Measurements from ENCODE around the gene CELSR2. TPM values are rescaled to one million over a fixed set of nuclear protein-coding genes. Genes with fewer than 3 reads are reported as not detected.

CELSR2 gene
- total and polyA plus RNA-seq, 10 donors: 0.20 to 2.9 (median 1.1) TPM

DNA sequence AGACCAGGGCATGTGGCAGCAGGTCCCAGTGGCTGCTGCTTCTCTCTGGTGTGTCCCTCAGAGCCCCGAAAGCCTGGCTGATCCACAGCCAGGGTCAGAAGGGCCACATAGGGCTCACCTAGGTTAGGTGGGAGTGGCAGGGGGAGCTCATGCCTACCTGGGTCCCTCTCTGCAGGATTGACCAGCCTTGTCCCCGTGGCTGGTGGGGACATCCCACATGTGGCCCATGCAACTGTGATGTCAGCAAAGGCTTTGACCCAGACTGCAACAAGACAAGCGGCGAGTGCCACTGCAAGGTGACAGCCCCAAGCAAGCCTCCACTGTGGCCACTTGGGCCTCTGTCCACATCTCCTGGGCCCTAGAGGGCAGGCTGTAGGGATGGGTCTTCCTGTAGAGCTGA is 15.7 kb downstream of the CELSR2 start:
- peaks cover 0 to 11% (median 7%) of the 10 kb centered on the region in 6 donors for H3K4me1 ChIP-seq
- no peaks in the 10 kb centered on the region for H3K9me3 ChIP-seq
- peaks cover 0 to 10% (median 0%) of the 10 kb centered on the region in 7 donors for H3K27me3 ChIP-seq (replicated peaks in 1 of 7)
- intact Hi-C loops (cut with DNase I; ENCODE audit: low total_unique reads): no loop called here
- H3K36me3 ChIP-seq: no peaks in the 10 kb centered on the region
- no peak overlapping the region for H3K4me3 ChIP-seq
- no peak for DNase-seq
- TF ChIP-seq POLR2A (IDR thresholded peaks at IDR 0.05) (no peak), POLR2AphosphoS5 (IDR thresholded peaks at IDR 0.05) (no peak)
- TF ChIP-seq, protein P1, sequence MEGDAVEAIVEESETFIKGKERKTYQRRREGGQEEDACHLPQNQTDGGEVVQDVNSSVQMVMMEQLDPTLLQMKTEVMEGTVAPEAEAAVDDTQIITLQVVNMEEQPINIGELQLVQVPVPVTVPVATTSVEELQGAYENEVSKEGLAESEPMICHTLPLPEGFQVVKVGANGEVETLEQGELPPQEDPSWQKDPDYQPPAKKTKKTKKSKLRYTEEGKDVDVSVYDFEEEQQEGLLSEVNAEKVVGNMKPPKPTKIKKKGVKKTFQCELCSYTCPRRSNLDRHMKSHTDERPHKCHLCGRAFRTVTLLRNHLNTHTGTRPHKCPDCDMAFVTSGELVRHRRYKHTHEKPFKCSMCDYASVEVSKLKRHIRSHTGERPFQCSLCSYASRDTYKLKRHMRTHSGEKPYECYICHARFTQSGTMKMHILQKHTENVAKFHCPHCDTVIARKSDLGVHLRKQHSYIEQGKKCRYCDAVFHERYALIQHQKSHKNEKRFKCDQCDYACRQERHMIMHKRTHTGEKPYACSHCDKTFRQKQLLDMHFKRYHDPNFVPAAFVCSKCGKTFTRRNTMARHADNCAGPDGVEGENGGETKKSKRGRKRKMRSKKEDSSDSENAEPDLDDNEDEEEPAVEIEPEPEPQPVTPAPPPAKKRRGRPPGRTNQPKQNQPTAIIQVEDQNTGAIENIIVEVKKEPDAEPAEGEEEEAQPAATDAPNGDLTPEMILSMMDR (IDR thresholded peaks at IDR 0.05 in 8 of 11, conservative IDR thresholded peaks at IDR 0.05 in 3 of 11): no peak
- H3K27ac ChIP-seq: no peak overlapping the region
- WGBS, 5 donors: 86 to 93% (median 90%) methylated on average over 2 to 4 of the region's 4 CpGs

GRCh38 chr1:109265741-109266330 is 16.5 kb downstream of the CELSR2 start:
- no peaks in the 10 kb centered on the region for H3K36me3 ChIP-seq
- peak; percentile 71 for DNase-seq

DNA sequence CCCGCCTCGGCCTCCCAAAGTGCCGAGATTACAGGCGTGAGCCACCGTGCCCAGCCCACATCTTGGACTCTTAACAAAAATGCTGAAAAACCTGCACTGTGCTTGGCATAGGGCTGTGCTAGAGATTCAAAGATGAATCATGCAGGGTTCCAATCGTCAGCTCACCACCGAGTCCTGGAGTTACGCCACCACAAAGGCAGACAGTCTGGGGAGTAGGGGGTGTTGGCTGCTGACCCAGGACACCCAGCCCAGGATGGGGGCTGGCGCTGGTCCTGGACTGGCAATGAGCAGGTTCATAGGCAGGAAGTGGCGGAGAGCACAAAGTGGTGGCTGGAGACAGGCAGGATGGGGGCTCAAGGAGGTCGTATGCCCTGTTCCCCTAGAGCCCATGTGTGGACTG is 17.6 kb downstream of the CELSR2 start:
- Histone ChIP-seq H3K4me3 (no peak overlapping the region), H3K27ac (no peak overlapping the region), H3K4me1 (peaks cover 0 to 11% (median 7%) of the 10 kb centered on the region in 6 donors), H3K36me3 (no peaks in the 10 kb centered on the region), H3K27me3 (replicated peaks in 1 of 7) (peaks cover 0 to 10% (median 0%) of the 10 kb centered on the region in 7 donors), H3K9me3 (no peaks in the 10 kb centered on the region)
- 75 to 85% (median 81%) methylated on average over 11 of the region's 11 CpGs for WGBS, 5 donors
- DNase-seq: no peak
- TF ChIP-seq POLR2A (IDR thresholded peaks at IDR 0.05) (no peak), POLR2AphosphoS5 (IDR thresholded peaks at IDR 0.05) (no peak)
- TF ChIP-seq, protein P1 (IDR thresholded peaks at IDR 0.05 in 8 of 11, conservative IDR thresholded peaks at IDR 0.05 in 3 of 11): no peak
- intact Hi-C loops (cut with DNase I; ENCODE audit: low total_unique reads): no loop called here

More at GRCh38 chr1:109265741-109266330, 16.5 kb downstream of the CELSR2 start:
- Histone ChIP-seq H3K27ac (no peak overlapping the region), H3K27me3 (replicated peaks in 1 of 7) (peaks cover 0 to 10% (median 0%) of the 10 kb centered on the region in 7 donors), H3K4me3 (no peak overlapping the region), H3K9me3 (no peaks in the 10 kb centered on the region), H3K4me1 (peaks cover 0 to 11% (median 7%) of the 10 kb centered on the region in 6 donors)
- intact Hi-C loops (cut with DNase I; ENCODE audit: low total_unique reads): no loop called here
- TF ChIP-seq, protein P1 (IDR thresholded peaks at IDR 0.05 in 8 of 11, conservative IDR thresholded peaks at IDR 0.05 in 3 of 11): no peak
- no peak for TF ChIP-seq POLR2A (IDR thresholded peaks at IDR 0.05)
- no peak for TF ChIP-seq POLR2AphosphoS5 (IDR thresholded peaks at IDR 0.05)
- WGBS, 5 donors: 91 to 96% (median 94%) methylated on average over 9 to 13 of the region's 13 CpGs

DNA sequence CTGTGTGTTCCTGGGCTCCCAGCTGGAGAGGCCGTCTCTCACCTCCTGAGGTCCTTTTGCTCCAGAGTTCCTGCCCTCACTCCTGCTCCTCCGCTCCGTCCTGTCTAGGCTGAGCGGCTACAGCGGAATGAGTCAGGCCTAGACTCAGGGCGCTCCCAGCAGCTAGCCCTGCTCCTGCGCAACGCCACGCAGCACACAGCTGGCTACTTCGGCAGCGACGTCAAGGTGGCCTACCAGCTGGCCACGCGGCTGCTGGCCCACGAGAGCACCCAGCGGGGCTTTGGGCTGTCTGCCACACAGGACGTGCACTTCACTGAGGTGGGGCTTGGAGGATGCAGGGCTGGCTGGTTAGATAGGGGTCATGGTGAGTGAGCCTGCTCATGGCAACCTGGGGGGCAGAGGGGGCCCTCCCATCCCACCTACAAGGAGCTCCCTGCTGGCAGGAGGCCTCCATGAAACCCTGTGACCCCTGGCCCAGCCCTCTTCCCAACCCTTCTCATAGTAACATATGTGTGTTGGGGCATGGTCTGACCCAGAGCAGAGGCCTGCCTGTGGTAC is 18.5 kb downstream of the CELSR2 start:
- H3K4me1 ChIP-seq: peaks cover 0 to 11% (median 7%) of the 10 kb centered on the region in 6 donors
- H3K36me3 ChIP-seq: no peaks in the 10 kb centered on the region
- DNase-seq: peak; percentile 69
- H3K27me3 ChIP-seq (replicated peaks in 1 of 7): peaks cover 0 to 8% (median 0%) of the 10 kb centered on the region in 7 donors
- no peak for TF ChIP-seq POLR2A (IDR thresholded peaks at IDR 0.05)
- TF ChIP-seq, protein P1 (IDR thresholded peaks at IDR 0.05 in 8 of 11, conservative IDR thresholded peaks at IDR 0.05 in 3 of 11): no peak
- TF ChIP-seq POLR2AphosphoS5 (IDR thresholded peaks at IDR 0.05): no peak
- intact Hi-C loops (cut with DNase I; ENCODE audit: low total_unique reads): no loop called here
- no peak overlapping the region for H3K27ac ChIP-seq
- 88 to 95% (median 89%) methylated on average over 10 to 17 of the region's 17 CpGs for WGBS, 5 donors
- no peaks in the 10 kb centered on the region for H3K9me3 ChIP-seq
- H3K4me3 ChIP-seq: no peak overlapping the region

All from spleen (tissue), 11 donors.